ENCODE data around the gene RNF112.

DNA sequence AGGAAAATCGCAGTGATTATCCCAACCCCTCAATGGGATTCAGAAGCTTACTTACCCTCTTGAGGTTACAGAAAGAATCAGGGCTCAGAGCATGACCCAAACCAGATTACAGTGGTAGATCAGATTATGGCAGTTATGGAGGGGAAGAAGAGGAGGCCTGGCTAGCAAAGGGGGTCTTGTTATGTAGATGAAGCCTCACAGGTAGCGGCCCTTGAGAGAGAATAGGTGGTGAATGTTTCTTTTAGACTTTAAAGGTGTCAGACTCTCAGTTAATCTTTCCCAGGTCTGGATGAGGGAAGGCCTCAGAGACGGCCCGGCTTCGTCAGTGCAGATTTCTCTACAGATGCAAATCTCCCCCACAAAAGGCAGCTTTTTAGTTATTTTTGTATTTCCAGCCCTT is 15.6 kb downstream of the RNF112 start:
- TF ChIP-seq CTCF (IDR thresholded peaks at IDR 0.05) (no peak), POLR2A (IDR thresholded peaks at IDR 0.05; ENCODE audit: low read depth) (no peak), POLR2AphosphoS5 (IDR thresholded peaks at IDR 0.05) (no peak), EP300 (IDR thresholded peaks at IDR 0.05) (no peak)
